Hepatocyte (in vitro differentiated cells): ENCODE results near the gene ANTXR2.

Experiments used
- CTCF ChIP-seq: fragments of 200-600 bp; sonication (generic); IDR thresholded peaks from 2 replicates; pipeline ENCODE4 v1.5.1; 2016; ENCODE audit warnings: antibody characterized with exemption, mild to moderate bottlenecking; ENCODE audit not compliant: poor library complexity
- EZH2 ChIP-seq: fragments of 200-600 bp; sonication (generic); IDR thresholded peaks from 2 replicates; pipeline ENCODE4 v1.6.1; 2016; ENCODE audit warnings: antibody characterized with exemption, mild to moderate bottlenecking, borderline replicate concordance

- TF ChIP-seq CTCF, result no peak
- no peak for TF ChIP-seq EZH2
Observed at GRCh38 chr4:80049813-80050534, 23.1 kb downstream of the ANTXR2 start.
